ENCODE results near the gene SLC33A1.

SLC33A1 gene

DNA sequence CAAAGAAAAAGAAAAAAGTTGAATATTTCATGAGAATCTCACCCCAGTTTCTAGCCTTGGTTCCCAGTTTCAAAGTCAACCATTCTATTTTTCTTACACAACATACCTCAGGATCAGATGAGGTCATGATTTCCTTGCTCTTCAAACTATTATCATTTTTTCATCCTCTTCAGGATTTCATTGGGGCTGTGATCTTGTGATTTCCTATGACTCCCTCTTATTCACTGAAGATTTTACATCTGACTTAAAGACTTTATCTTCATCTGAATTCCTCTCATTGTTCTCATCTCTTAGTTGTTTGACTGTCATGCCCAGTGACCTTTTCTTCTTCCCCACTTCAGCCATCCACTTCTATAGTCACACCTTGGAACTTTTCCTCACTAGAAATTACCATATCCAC is 45.0 kb downstream of the SLC33A1 start:
- Histone ChIP-seq H3K27me3 (ENCODE audit: control insufficient read depth in 1 of 2, insufficient read depth in 2 of 2, low read length in 2 of 2) (no peaks in the 10 kb centered on the region), H3K9ac (ENCODE audit: low read length) (no peak overlapping the region), H3K4me3 (ENCODE audit: low read depth in 1 of 2, low read length in 2 of 2) (no peak overlapping the region), H3K36me3 (ENCODE audit: insufficient read depth, low read length) (no peaks in the 10 kb centered on the region), H3K9me3 (ENCODE audit: low read length) (no peaks in the 10 kb centered on the region), H3K27ac (ENCODE audit: low read depth, low read length) (no peak overlapping the region), H3K4me1 (ENCODE audit: insufficient read depth, low read length) (peaks cover 4% of the 10 kb centered on the region)

- H3K4me3 ChIP-seq (ENCODE audit: low read depth in 1 of 2, low read length in 2 of 2) = no peak overlapping the region
- no peak overlapping the region for H3K27ac ChIP-seq (ENCODE audit: low read depth, low read length)
- peaks cover 4% of the 10 kb centered on the region for H3K4me1 ChIP-seq (ENCODE audit: insufficient read depth, low read length)
- H3K9ac ChIP-seq (ENCODE audit: low read length) = no peak overlapping the region
- H3K36me3 ChIP-seq (ENCODE audit: insufficient read depth, low read length) = no peaks in the 10 kb centered on the region
- H3K9me3 ChIP-seq (ENCODE audit: low read length) = no peaks in the 10 kb centered on the region
- H3K27me3 ChIP-seq (ENCODE audit: control insufficient read depth in 1 of 2, insufficient read depth in 2 of 2, low read length in 2 of 2) = no peaks in the 10 kb centered on the region
These were observed 46.4 kb downstream of the SLC33A1 start for GRCh38 chr3:155807823-155808222.

GRCh38 chr3:155805802-155806618 is 48.2 kb downstream of the SLC33A1 start, which contains the start of gene C3orf33:
C3orf33 (minus strand) TSS chr3:155806278; CDS start chr3:155806252, 26 bp downstream.
- Histone ChIP-seq H3K27me3 (ENCODE audit: control insufficient read depth in 1 of 2, insufficient read depth in 2 of 2, low read length in 2 of 2) (no peaks in the 10 kb centered on the region), H3K4me1 (ENCODE audit: insufficient read depth, low read length) (peaks cover 4% of the 10 kb centered on the region), H3K27ac (ENCODE audit: low read depth, low read length) (peak within 1 kb of the TSS; percentile 53), H3K9me3 (ENCODE audit: low read length) (no peaks in the 10 kb centered on the region), H3K9ac (ENCODE audit: low read length) (peak within 1 kb of the TSS; percentile 71), H3K36me3 (ENCODE audit: insufficient read depth, low read length) (no peaks in the 10 kb centered on the region), H3K4me3 (ENCODE audit: low read depth in 1 of 2, low read length in 2 of 2) (peak within 1 kb of the TSS; percentile 53 to 74)

DNA sequence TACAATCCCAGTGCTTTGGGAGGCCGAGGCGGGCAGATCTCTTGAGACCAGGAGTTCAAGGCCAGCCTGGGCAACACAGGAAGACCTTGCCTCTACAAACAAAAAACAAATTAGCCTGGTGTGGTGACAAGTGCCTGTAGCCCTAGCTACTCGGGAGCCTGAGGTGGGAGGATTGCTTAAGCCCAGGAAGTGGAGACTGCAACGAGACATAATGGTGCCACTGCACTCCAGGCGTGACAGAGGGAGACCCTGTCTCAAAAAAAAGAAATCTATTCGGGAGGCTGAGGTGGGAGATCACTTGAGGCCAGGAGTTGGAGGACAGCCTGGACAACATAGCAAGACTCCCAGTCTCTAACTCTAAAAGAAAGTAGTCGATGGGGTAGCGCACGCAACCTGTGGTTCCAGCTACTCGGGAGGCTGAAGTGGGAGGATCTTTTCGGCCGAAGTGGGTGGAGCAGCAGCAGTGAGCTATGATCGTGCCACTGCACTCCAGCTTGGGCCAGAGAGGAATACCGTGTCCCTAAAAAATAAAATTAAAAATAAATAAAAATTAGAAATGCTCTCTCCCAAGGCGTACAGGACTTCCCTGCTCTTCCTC is 48.9 kb downstream of the SLC33A1 start:
- H3K9ac ChIP-seq (ENCODE audit: low read length) = no peak overlapping the region
- H3K36me3 ChIP-seq (ENCODE audit: insufficient read depth, low read length) = no peaks in the 10 kb centered on the region
- H3K27ac ChIP-seq (ENCODE audit: low read depth, low read length) = no peak overlapping the region
- no peaks in the 10 kb centered on the region for H3K27me3 ChIP-seq (ENCODE audit: control insufficient read depth in 1 of 2, insufficient read depth in 2 of 2, low read length in 2 of 2)
- peaks cover 4% of the 10 kb centered on the region for H3K4me1 ChIP-seq (ENCODE audit: insufficient read depth, low read length)
- no peaks in the 10 kb centered on the region for H3K9me3 ChIP-seq (ENCODE audit: low read length)
- peak overlapping the region; percentile 53 to 74 for H3K4me3 ChIP-seq (ENCODE audit: low read depth in 1 of 2, low read length in 2 of 2)

DNA sequence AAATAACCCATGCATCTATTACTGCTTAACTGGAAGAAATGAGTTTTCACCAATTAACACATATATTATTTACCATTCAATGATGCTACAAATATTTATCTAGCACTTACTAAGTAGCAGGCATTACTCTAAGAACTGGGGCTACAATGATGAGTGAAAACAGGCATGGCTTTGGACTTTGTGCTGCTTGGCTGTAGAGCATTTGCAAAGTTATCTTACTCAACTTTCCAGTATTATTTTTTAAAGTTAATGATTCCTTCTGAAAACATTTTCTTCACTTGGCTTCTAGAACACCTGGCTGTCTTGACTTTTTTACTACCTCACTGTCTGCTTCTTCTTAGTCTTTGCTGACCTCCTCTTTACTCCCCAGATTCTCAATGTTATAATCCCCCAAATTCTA is 49.9 kb downstream of the SLC33A1 start:
- H3K9me3 ChIP-seq (ENCODE audit: low read length) = no peaks in the 10 kb centered on the region
- H3K27me3 ChIP-seq (ENCODE audit: control insufficient read depth in 1 of 2, insufficient read depth in 2 of 2, low read length in 2 of 2) = no peaks in the 10 kb centered on the region
- H3K9ac ChIP-seq (ENCODE audit: low read length) = no peak overlapping the region
- H3K4me3 ChIP-seq (ENCODE audit: low read depth in 1 of 2, low read length in 2 of 2) = no peak overlapping the region
- peaks cover 4% of the 10 kb centered on the region for H3K4me1 ChIP-seq (ENCODE audit: insufficient read depth, low read length)
- no peak overlapping the region for H3K27ac ChIP-seq (ENCODE audit: low read depth, low read length)
- H3K36me3 ChIP-seq (ENCODE audit: insufficient read depth, low read length) = no peaks in the 10 kb centered on the region

DNA sequence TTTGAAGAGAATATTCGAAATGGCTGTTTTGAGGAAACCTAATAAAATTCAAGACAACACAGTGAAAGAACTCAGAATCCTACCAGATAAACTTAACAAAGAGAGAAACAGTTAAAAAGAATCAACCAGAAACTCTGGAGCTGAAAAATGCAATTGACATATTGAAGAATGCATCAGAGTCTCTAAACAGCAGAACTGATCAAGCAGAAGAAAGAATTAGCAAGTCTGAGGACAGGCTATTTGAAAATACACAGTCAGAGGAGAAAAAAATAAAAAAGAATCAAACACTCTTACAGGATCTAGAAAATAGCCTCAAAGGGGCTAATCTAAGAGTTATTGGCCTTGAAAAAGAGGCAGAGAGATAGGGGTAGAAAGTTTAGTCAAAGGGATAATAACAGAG is 61.7 kb downstream of the SLC33A1 start:
- H3K4me1 ChIP-seq (ENCODE audit: insufficient read depth, low read length) = no peaks in the 10 kb centered on the region
- no peak overlapping the region for H3K4me3 ChIP-seq (ENCODE audit: low read depth in 1 of 2, low read length in 2 of 2)
- H3K9me3 ChIP-seq (ENCODE audit: low read length) = no peaks in the 10 kb centered on the region
- H3K36me3 ChIP-seq (ENCODE audit: insufficient read depth, low read length) = peaks cover 8% of the 10 kb centered on the region
- no peak overlapping the region for H3K9ac ChIP-seq (ENCODE audit: low read length)
- H3K27ac ChIP-seq (ENCODE audit: low read depth, low read length) = no peak overlapping the region
- H3K27me3 ChIP-seq (ENCODE audit: control insufficient read depth in 1 of 2, insufficient read depth in 2 of 2, low read length in 2 of 2) = no peaks in the 10 kb centered on the region

DNA sequence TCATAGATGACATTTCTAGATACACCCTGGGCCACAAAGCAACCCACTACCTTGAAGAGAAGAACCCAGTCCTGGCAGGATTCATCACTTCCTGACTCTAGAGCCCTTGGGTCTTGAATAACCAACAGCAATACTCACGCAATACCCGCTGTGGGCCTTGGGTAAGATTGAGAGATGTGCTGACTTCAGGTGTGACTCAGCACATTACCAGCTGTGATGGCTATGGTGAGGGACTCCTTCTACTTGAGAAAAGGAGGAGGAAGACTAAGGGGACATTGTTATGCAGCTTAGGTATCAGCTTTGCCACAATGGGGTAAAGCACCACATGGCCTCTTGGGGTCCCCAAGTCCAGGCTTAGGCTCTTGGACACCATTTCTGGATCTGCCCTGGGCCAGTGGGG is 63.0 kb downstream of the SLC33A1 start:
- H3K36me3 ChIP-seq (ENCODE audit: insufficient read depth, low read length) = peaks cover 8% of the 10 kb centered on the region
- H3K9me3 ChIP-seq (ENCODE audit: low read length) = no peaks in the 10 kb centered on the region
- H3K9ac ChIP-seq (ENCODE audit: low read length) = no peak overlapping the region
- no peak overlapping the region for H3K27ac ChIP-seq (ENCODE audit: low read depth, low read length)
- no peaks in the 10 kb centered on the region for H3K27me3 ChIP-seq (ENCODE audit: control insufficient read depth in 1 of 2, insufficient read depth in 2 of 2, low read length in 2 of 2)
- no peak overlapping the region for H3K4me3 ChIP-seq (ENCODE audit: low read depth in 1 of 2, low read length in 2 of 2)
- H3K4me1 ChIP-seq (ENCODE audit: insufficient read depth, low read length) = no peaks in the 10 kb centered on the region

GRCh38 chr3:155790272-155790925 is 63.8 kb downstream of the SLC33A1 start:
- Histone ChIP-seq H3K36me3 (ENCODE audit: insufficient read depth, low read length) (peaks cover 8% of the 10 kb centered on the region), H3K9ac (ENCODE audit: low read length) (no peak overlapping the region), H3K4me3 (ENCODE audit: low read depth in 1 of 2, low read length in 2 of 2) (no peak overlapping the region), H3K27ac (ENCODE audit: low read depth, low read length) (no peak overlapping the region), H3K4me1 (ENCODE audit: insufficient read depth, low read length) (no peaks in the 10 kb centered on the region), H3K27me3 (ENCODE audit: control insufficient read depth in 1 of 2, insufficient read depth in 2 of 2, low read length in 2 of 2) (no peaks in the 10 kb centered on the region), H3K9me3 (ENCODE audit: low read length) (no peaks in the 10 kb centered on the region)

- Histone ChIP-seq H3K4me3 (ENCODE audit: low read depth in 1 of 2, low read length in 2 of 2) (no peak overlapping the region), H3K4me1 (ENCODE audit: insufficient read depth, low read length) (no peaks in the 10 kb centered on the region), H3K27ac (ENCODE audit: low read depth, low read length) (no peak overlapping the region), H3K36me3 (ENCODE audit: insufficient read depth, low read length) (no peaks in the 10 kb centered on the region), H3K9me3 (ENCODE audit: low read length) (no peaks in the 10 kb centered on the region), H3K9ac (ENCODE audit: low read length) (no peak overlapping the region), H3K27me3 (ENCODE audit: control insufficient read depth in 1 of 2, insufficient read depth in 2 of 2, low read length in 2 of 2) (no peaks in the 10 kb centered on the region)
These were observed 68.4 kb downstream of the SLC33A1 start for GRCh38 chr3:155785662-155786295.

GRCh38 chr3:155782390-155782953 is 71.8 kb downstream of the SLC33A1 start:
- H3K27ac ChIP-seq (ENCODE audit: low read depth, low read length) = no peak overlapping the region
- H3K36me3 ChIP-seq (ENCODE audit: insufficient read depth, low read length) = no peaks in the 10 kb centered on the region
- H3K4me3 ChIP-seq (ENCODE audit: low read depth in 1 of 2, low read length in 2 of 2) = no peak overlapping the region
- H3K9me3 ChIP-seq (ENCODE audit: low read length) = no peaks in the 10 kb centered on the region
- no peaks in the 10 kb centered on the region for H3K4me1 ChIP-seq (ENCODE audit: insufficient read depth, low read length)
- no peak overlapping the region for H3K9ac ChIP-seq (ENCODE audit: low read length)
- no peaks in the 10 kb centered on the region for H3K27me3 ChIP-seq (ENCODE audit: control insufficient read depth in 1 of 2, insufficient read depth in 2 of 2, low read length in 2 of 2)

DNA sequence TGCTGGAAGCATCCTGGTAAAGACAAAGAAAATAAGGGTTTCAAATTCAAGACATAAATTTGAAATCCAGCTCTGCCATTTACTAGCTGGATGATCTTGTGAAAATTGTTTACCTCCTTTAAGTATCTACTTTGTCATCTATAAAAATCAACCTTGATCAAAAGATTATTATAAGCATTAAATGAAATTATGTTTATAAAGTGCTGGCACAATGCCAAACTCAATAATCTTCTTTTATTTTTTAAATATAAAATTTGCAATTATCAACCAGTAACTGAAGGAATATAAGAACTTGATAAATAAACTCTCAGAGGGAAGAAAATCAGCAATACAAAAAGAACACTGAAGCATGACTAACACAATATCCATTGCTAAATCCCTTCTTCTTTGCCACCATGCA is 73.9 kb downstream of the SLC33A1 start:
- Histone ChIP-seq H3K9ac (ENCODE audit: low read length) (no peak overlapping the region), H3K4me1 (ENCODE audit: insufficient read depth, low read length) (no peaks in the 10 kb centered on the region), H3K9me3 (ENCODE audit: low read length) (no peaks in the 10 kb centered on the region), H3K36me3 (ENCODE audit: insufficient read depth, low read length) (no peaks in the 10 kb centered on the region), H3K27ac (ENCODE audit: low read depth, low read length) (no peak overlapping the region), H3K27me3 (ENCODE audit: control insufficient read depth in 1 of 2, insufficient read depth in 2 of 2, low read length in 2 of 2) (no peaks in the 10 kb centered on the region), H3K4me3 (ENCODE audit: low read depth in 1 of 2, low read length in 2 of 2) (no peak overlapping the region)
